Activated naive CD8-positive, alpha-beta T cell treated with anti-CD3 and anti-CD28 coated beads, Interleukin-2, amount 10 ng/mL, durations not matched to agents 7 days and 5 days (primary cell): ENCODE results near the gene RIMBP2. TPM values are rescaled to one million over a fixed set of nuclear protein-coding genes. Genes with fewer than 3 reads are reported as not detected.

Experiments
- ATAC-seq: fragments of 150-1000 bp; cut with Tn5 transposase; one replicate; pipeline ENCODE4 v1.10.0; 2021; ENCODE audit warnings: low read depth, moderate library complexity
- POLR2A ChIA-PET: fragments of 350-600 bp; sonication (Branson Sonifier 250); formaldehyde crosslinking; loops from one replicate; lab custom pipeline; 2021; ENCODE audit warnings: antibody characterized with exemption; lab: Charles Lee
- DNase-seq: peaks from one replicate; pipeline ENCODE4 v3.0.0; 2021
- H3K27ac Mint-ChIP-seq: one replicate; pipeline ENCODE4 v1.8.0; 2022; ENCODE audit warnings: mild to moderate bottlenecking, mixed read lengths
- H3K27me3 Mint-ChIP-seq: one replicate; pipeline ENCODE4 v1.8.0; 2022; ENCODE audit warnings: mild to moderate bottlenecking, moderate library complexity, mixed read lengths
- H3K36me3 Mint-ChIP-seq: one replicate; pipeline ENCODE4 v1.8.0; 2021; ENCODE audit warnings: mild to moderate bottlenecking, mixed read lengths
- H3K4me1 Mint-ChIP-seq: one replicate; pipeline ENCODE4 v1.8.0; 2021; ENCODE audit warnings: mixed read lengths
- H3K4me3 Mint-ChIP-seq: one replicate; pipeline ENCODE4 v1.8.0; 2022; ENCODE audit warnings: mild to moderate bottlenecking, moderate library complexity, mixed read lengths
- H3K9me3 Mint-ChIP-seq: one replicate; pipeline ENCODE4 v1.8.0; 2021; ENCODE audit warnings: mixed read lengths
- total RNA-seq, 2 experiments: library from RNA; stranded (reverse); gene quantifications; one replicate each; pipeline ENCODE4 v1.2.3, GENCODE V29; 2021

The RIMBP2 gene
- total RNA-seq, 2 experiments from 2014 or later: not detected

GRCh38 chr12:130482448-130482847 is 233.7 kb downstream of the RIMBP2 start:
- Mint-ChIP-seq H3K27ac (no peak overlapping the region), H3K9me3 (no peaks in the 10 kb centered on the region), H3K4me3 (no peak overlapping the region), H3K4me1 (no peaks in the 10 kb centered on the region), H3K36me3 (no peaks in the 10 kb centered on the region), H3K27me3 (no peaks in the 10 kb centered on the region)
- POLR2A ChIA-PET: no interaction called here
- ATAC-seq: no peak
- DNase-seq: no peak

DNA sequence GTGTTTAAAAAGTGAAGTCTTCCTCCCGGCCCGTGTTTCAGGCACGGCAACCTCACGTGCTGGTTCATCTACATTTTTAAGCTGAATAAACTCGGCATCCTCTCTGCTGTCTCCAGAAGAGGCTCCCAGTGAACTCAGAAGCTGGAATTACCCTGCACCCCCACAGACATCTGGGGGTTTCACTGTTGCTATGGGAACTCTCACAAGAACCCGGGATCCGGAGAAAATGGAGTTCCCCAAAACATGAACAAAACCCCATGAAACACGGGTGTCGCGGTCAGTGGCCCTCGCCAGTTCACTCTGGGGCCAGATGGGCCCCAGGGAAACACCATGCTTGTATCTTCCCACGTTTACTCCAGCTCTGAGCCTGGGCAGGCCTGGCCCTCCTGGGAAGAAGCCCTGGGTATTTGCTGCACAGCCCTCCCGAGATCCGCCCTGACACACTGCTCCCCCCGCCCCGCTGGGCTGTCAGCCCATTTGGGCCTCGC is 234.7 kb downstream of the RIMBP2 start:
- no peaks in the 10 kb centered on the region for H3K4me1 Mint-ChIP-seq
- POLR2A ChIA-PET: no interaction called here
- no peaks in the 10 kb centered on the region for H3K9me3 Mint-ChIP-seq

DNA sequence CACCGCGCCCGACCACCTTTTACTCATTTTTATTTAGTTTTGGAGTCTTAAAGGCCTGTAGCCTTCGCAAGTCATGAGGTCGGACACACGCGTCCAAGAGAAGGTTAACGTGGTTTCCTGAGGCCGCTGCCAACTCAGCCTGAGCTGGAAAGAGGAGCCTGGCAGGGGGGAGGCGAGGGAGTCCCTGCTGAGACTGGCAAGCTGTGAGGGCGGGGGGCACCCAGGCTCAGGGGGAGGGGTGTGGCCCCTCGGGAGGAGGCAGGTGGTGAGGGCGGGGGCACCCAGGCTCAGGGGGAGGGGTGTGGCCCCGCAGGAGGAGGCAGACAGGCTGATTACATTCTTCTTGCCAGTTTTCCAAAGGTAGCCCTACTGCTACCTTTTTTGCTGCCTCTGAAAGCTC is 235.2 kb downstream of the RIMBP2 start:
- H3K36me3 Mint-ChIP-seq: no peaks in the 10 kb centered on the region
- POLR2A ChIA-PET: no interaction called here
- no peak overlapping the region for H3K27ac Mint-ChIP-seq
- ATAC-seq: no peak
- H3K9me3 Mint-ChIP-seq: no peaks in the 10 kb centered on the region
- H3K27me3 Mint-ChIP-seq: no peaks in the 10 kb centered on the region
- H3K4me1 Mint-ChIP-seq: no peaks in the 10 kb centered on the region
- H3K4me3 Mint-ChIP-seq: no peak overlapping the region
- no peak for DNase-seq

More for the DNA sequence above, 234.7 kb downstream of the RIMBP2 start:
- no peaks in the 10 kb centered on the region for H3K36me3 Mint-ChIP-seq
- ATAC-seq: no peak
- DNase-seq: no peak
- H3K27me3 Mint-ChIP-seq: no peaks in the 10 kb centered on the region
- no peak overlapping the region for H3K27ac Mint-ChIP-seq
- no peak overlapping the region for H3K4me3 Mint-ChIP-seq

DNA sequence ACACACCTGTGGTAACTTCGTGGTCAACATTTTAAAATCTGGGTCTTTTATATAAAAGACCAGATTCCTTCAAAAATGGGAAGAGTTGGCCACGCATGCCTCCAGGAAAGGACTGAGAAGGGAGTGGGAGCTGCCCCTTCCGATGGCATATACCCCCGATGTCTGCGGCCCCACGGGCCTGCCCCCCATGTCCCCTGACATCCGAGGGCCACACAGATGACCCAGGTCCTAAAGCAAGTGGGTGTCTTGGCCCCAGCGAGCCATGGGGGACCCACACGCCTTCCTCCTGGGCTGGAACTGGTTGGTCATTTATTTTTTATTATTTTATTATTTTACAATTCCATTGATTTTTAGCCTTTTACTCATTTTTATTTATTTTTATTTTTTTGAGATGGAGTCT is 235.9 kb downstream of the RIMBP2 start:
- Mint-ChIP-seq H3K27me3 (no peaks in the 10 kb centered on the region), H3K36me3 (no peaks in the 10 kb centered on the region), H3K27ac (no peak overlapping the region), H3K4me3 (no peak overlapping the region), H3K4me1 (no peaks in the 10 kb centered on the region), H3K9me3 (no peaks in the 10 kb centered on the region)
- ATAC-seq (no peak), DNase-seq (no peak)
- POLR2A ChIA-PET: no interaction called here

GRCh38 chr12:130479401-130480125 is 236.5 kb downstream of the RIMBP2 start:
- no peak for ATAC-seq
- Mint-ChIP-seq H3K36me3 (no peaks in the 10 kb centered on the region), H3K9me3 (no peaks in the 10 kb centered on the region), H3K4me3 (no peak overlapping the region), H3K27me3 (no peaks in the 10 kb centered on the region), H3K27ac (no peak overlapping the region), H3K4me1 (no peaks in the 10 kb centered on the region)
- DNase-seq: no peak
- POLR2A ChIA-PET: no interaction called here

DNA sequence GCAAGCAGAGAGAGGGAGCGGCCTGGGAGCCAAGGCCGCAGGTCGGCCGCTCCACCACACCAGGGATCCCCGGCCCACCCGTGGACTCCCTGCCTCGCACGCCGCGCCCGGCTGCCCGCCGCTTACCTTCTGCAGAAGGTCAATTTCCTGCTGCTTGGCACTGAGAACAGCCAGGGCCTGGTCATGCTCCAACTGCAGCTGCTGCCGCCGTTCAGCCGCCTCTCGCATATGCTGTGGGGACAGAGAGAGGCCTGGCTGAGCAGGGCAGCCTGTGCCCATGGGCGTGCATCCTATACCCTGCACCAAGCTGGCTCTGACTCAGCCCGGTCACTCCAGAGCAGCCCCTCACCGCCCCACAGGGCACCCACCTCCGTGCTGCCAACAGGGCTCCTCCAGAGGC is 237.3 kb downstream of the RIMBP2 start:
- Mint-ChIP-seq H3K4me1 (no peaks in the 10 kb centered on the region), H3K27ac (no peak overlapping the region), H3K27me3 (no peaks in the 10 kb centered on the region), H3K4me3 (no peak overlapping the region), H3K36me3 (no peaks in the 10 kb centered on the region), H3K9me3 (no peaks in the 10 kb centered on the region)
- DNase-seq (no peak), ATAC-seq (no peak)
- POLR2A ChIA-PET: no interaction called here

DNA sequence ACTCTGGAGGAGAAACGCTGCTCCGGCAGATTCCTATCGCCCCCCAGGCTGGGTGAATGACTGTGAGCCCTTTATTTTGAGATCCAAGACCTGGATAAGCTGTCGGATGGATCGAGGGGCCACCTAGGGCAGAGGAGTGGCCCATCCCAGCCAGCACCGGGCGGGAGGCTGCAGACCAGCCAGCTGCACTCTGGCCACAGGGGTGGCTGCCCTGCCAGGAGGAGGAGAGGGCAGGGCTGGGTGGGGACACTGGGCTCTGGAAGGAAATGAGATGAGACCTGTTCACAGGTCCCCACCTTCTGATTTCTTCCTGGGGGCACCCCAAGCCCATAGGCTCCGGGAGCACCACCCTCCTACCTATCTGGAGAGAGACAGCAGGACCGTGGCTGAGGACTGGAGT is 238.4 kb downstream of the RIMBP2 start:
- no peak for ATAC-seq
- Mint-ChIP-seq H3K4me1 (no peaks in the 10 kb centered on the region), H3K4me3 (no peak overlapping the region), H3K27me3 (no peaks in the 10 kb centered on the region), H3K27ac (no peak overlapping the region), H3K9me3 (no peaks in the 10 kb centered on the region), H3K36me3 (no peaks in the 10 kb centered on the region)
- DNase-seq: no peak
- POLR2A ChIA-PET: no interaction called here

DNA sequence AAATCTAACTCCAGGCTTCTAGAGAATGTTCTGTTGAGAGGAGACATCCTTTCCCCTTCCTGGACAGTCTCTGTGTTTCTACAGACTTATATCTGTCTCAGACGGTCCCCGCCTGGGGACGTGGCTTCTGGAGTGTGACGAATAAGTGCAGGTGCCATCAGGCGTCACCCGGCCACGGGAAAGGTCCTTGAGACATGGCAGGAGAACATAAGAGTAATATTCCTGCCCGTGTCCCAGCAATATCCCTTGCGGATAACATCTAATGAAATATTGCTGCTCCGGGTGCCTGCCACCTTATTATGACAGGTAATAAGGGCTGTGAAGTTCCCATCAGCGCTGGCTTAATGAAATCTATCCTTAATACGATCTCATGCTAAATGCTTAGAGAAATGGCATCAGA is 238.8 kb downstream of the RIMBP2 start:
- H3K4me3 Mint-ChIP-seq: no peak overlapping the region
- no peaks in the 10 kb centered on the region for H3K9me3 Mint-ChIP-seq
- no peaks in the 10 kb centered on the region for H3K36me3 Mint-ChIP-seq
- POLR2A ChIA-PET: no interaction called here
- H3K27ac Mint-ChIP-seq: no peak overlapping the region
- H3K27me3 Mint-ChIP-seq: no peaks in the 10 kb centered on the region
- ATAC-seq (no peak), DNase-seq (no peak)
- no peaks in the 10 kb centered on the region for H3K4me1 Mint-ChIP-seq

- H3K36me3 Mint-ChIP-seq: no peaks in the 10 kb centered on the region
- no peak for DNase-seq
- no peak for ATAC-seq
- no peaks in the 10 kb centered on the region for H3K4me1 Mint-ChIP-seq
- no peaks in the 10 kb centered on the region for H3K27me3 Mint-ChIP-seq
- H3K4me3 Mint-ChIP-seq: no peak overlapping the region
- POLR2A ChIA-PET: no interaction called here
- no peaks in the 10 kb centered on the region for H3K9me3 Mint-ChIP-seq
- no peak overlapping the region for H3K27ac Mint-ChIP-seq
These were observed 239.5 kb downstream of the RIMBP2 start for GRCh38 chr12:130476451-130477135.

GRCh38 chr12:130474599-130475269 is 241.4 kb downstream of the RIMBP2 start:
- Mint-ChIP-seq H3K36me3 (no peaks in the 10 kb centered on the region), H3K4me1 (no peaks in the 10 kb centered on the region), H3K9me3 (no peaks in the 10 kb centered on the region), H3K27me3 (no peaks in the 10 kb centered on the region), H3K27ac (no peak overlapping the region), H3K4me3 (no peak overlapping the region)
- DNase-seq (no peak), ATAC-seq (no peak)
- POLR2A ChIA-PET: no interaction called here

GRCh38 chr12:130473266-130473665 is 242.8 kb downstream of the RIMBP2 start:
- Mint-ChIP-seq H3K4me1 (no peaks in the 10 kb centered on the region), H3K4me3 (no peak overlapping the region), H3K27ac (no peak overlapping the region), H3K27me3 (no peaks in the 10 kb centered on the region), H3K9me3 (no peaks in the 10 kb centered on the region), H3K36me3 (no peaks in the 10 kb centered on the region)
- no peak for ATAC-seq
- POLR2A ChIA-PET: no interaction called here
- DNase-seq: no peak

- H3K36me3 Mint-ChIP-seq: no peaks in the 10 kb centered on the region
- DNase-seq: no peak
- peaks cover 5% of the 10 kb centered on the region for H3K9me3 Mint-ChIP-seq
- no peak overlapping the region for H3K4me3 Mint-ChIP-seq
- H3K27ac Mint-ChIP-seq: no peak overlapping the region
- no peaks in the 10 kb centered on the region for H3K27me3 Mint-ChIP-seq
- POLR2A ChIA-PET: no interaction called here
- no peak for ATAC-seq
- no peaks in the 10 kb centered on the region for H3K4me1 Mint-ChIP-seq
These were observed 245.1 kb downstream of the RIMBP2 start for GRCh38 chr12:130470969-130471368.

DNA sequence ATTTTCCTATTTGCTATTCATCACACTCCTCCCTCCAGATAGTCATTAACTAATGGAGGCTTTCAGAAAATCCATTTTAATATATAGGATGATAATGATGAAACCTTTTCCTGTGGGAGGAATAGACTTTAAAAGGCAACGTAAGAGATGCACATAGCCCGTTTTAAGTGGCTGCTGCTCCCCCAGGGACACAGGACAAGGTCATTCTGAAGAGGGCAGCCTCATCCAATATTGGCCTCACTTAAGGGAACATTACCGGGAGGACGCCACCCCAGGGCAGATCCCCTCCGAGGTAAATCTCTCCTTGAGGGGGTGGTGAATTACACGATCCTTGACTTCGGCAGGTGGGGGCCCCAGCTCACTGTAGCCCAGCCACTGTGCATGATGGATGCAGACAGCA is 246.5 kb downstream of the RIMBP2 start:
- Mint-ChIP-seq H3K9me3 (peaks cover 5% of the 10 kb centered on the region), H3K36me3 (no peaks in the 10 kb centered on the region), H3K4me1 (no peaks in the 10 kb centered on the region), H3K4me3 (no peak overlapping the region), H3K27me3 (no peaks in the 10 kb centered on the region), H3K27ac (no peak overlapping the region)
- POLR2A ChIA-PET: no interaction called here
- ATAC-seq (no peak), DNase-seq (no peak)
